Mammary epithelial cell (primary cell): ENCODE measurements around the gene WNT9A.

Experiments
- CTCF ChIP-seq, 2 donors: IDR thresholded peaks in 1 of 2; conservative IDR thresholded peaks in 1 of 2; 2 replicates each; pipeline ENCODE4 v1.5.1; 2011 to 2012; ENCODE audit warnings: inconsistent platforms in 2 of 2, low read length in 2 of 2, mild to moderate bottlenecking in 2 of 2, control low read depth in 1 of 2, low read depth in 1 of 2; ENCODE audit not compliant: insufficient read depth in 1 of 2; ENCODE audit errors: extremely low read depth in 1 of 2
- EZH2 ChIP-seq: IDR thresholded peaks from 2 replicates; pipeline ENCODE4 v1.6.1; 2012; ENCODE audit warnings: low read length, inconsistent platforms, borderline replicate concordance

- no peak for TF ChIP-seq CTCF (conservative IDR thresholded peaks at IDR 0.05 in 1 of 2, IDR thresholded peaks at IDR 0.05 in 1 of 2; ENCODE audit: extremely low read depth in 1 of 2, insufficient read depth in 1 of 2, low read depth in 1 of 2, low read length in 2 of 2)
- no peak for TF ChIP-seq EZH2
Observed at GRCh38 chr1:227904541-227905335, 43.0 kb downstream of the WNT9A start.
